Large intestine (tissue), 3 donors: ENCODE data around the gene ANKS1A. TPM values are rescaled to one million over a fixed set of nuclear protein-coding genes. Genes with fewer than 3 reads are reported as not detected.

Experiments used
- DNase-seq, 2 donors: peaks; one replicate each; pipeline versions ENCODE4 v3.0.0 to v3.0.0-alpha.2; 2013
- H3K27ac ChIP-seq: one replicate; pipeline ENCODE4 v1.5.1; 2013; ENCODE audit warnings: low read length
- H3K27me3 ChIP-seq: 2 replicates; pipeline ENCODE4 v1.6.1; 2013; ENCODE audit warnings: low read length; ENCODE audit not compliant: control insufficient read depth, insufficient read depth
- H3K36me3 ChIP-seq: 2 replicates; pipeline ENCODE4 v1.6.1; 2013; ENCODE audit warnings: low read length; ENCODE audit not compliant: control insufficient read depth, insufficient read depth
- H3K4me1 ChIP-seq: one replicate; pipeline ENCODE4 v1.6.1; 2013; ENCODE audit warnings: low read length; ENCODE audit not compliant: control insufficient read depth, insufficient read depth
- H3K4me3 ChIP-seq: one replicate; pipeline ENCODE4 v1.5.1; 2013; ENCODE audit warnings: low read length
- H3K9me3 ChIP-seq: one replicate; pipeline ENCODE4 v1.6.1; 2013; ENCODE audit warnings: mild to moderate bottlenecking, low read depth, low read length, moderate library complexity; ENCODE audit not compliant: control insufficient read depth
- WGBS: methylation state at CpG from one replicate; pipeline ENCODE4 v1.1.5; 2013; ENCODE audit warnings: low lambda C conversion rate; ENCODE audit not compliant: insufficient coverage; 5-methylcytosine and 5-hydroxymethylcytosine counted together
- polyA plus RNA-seq: library from polyadenylated mRNA; unstranded; fragments of 120-200 nt; gene quantifications from one replicate; pipeline ENCODE4 v1.2.1, GENCODE V29; 2013

The ANKS1A gene
- polyA plus RNA-seq, 1 donor: 26.5 TPM

- DNase-seq: no peak
- Histone ChIP-seq H3K36me3 (peaks cover 19% of the 10 kb centered on the region), H3K27ac (peak overlapping the region; percentile 20), H3K9me3 (no peaks in the 10 kb centered on the region), H3K27me3 (no peaks in the 10 kb centered on the region), H3K4me1 (peaks cover 32% of the 10 kb centered on the region), H3K4me3 (no peak overlapping the region)
- no CpG with 5 or more reads among the region's 5 CpGs for WGBS
Observed at GRCh38 chr6:35035481-35036030, 146.5 kb downstream of the ANKS1A start.

DNA sequence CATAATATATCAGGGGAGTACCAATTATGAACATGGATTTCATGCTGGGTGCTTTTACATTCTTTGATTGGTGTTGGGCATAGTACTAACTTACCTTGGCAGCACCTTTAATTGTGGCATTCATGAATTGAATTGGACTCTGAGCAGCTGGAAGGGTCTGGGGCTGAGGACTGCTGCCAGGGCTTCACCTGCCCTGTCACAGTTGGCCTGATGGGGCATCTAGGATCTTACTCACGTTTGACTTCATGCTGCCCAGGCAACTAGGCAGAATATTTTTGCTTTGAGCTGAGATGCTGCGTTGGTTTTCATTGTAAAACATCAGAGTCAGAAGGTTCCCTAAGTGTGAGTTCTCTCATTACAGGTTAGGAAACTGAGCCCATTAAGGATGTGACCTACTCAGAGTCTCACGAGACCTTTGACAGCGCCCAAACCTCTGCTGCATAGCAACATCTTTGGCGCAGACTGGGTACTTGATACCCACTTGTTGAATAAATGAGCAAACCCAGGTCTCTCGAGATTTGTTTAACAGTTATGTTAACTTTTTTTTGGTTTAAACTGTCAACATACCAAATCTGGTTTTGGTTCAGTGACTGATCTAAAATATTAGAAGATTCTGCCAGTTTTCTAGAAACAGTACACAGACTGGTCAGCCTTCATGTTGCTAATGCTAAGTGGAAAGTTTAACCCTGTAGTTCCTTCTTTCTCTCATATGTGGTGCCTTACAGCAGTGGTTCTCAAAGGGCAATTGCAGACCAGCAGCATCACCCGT is 147.2 kb downstream of the ANKS1A start:
- WGBS: no CpG with 5 or more reads among the region's 7 CpGs
- no peak overlapping the region for H3K27ac ChIP-seq
- H3K27me3 ChIP-seq: no peaks in the 10 kb centered on the region
- H3K4me1 ChIP-seq: peaks cover 32% of the 10 kb centered on the region
- H3K4me3 ChIP-seq: no peak overlapping the region
- no peak for DNase-seq
- H3K9me3 ChIP-seq: no peaks in the 10 kb centered on the region
- H3K36me3 ChIP-seq: peaks cover 18% of the 10 kb centered on the region

- Histone ChIP-seq H3K9me3 (no peaks in the 10 kb centered on the region), H3K27ac (no peak overlapping the region), H3K27me3 (no peaks in the 10 kb centered on the region), H3K36me3 (peaks cover 23% of the 10 kb centered on the region), H3K4me3 (no peak overlapping the region), H3K4me1 (peaks cover 24% of the 10 kb centered on the region)
- no peak for DNase-seq
- 50% methylated on average over 2 of the region's 8 CpGs for WGBS
Observed at GRCh38 chr6:35036828-35037663, 148.0 kb downstream of the ANKS1A start.

DNA sequence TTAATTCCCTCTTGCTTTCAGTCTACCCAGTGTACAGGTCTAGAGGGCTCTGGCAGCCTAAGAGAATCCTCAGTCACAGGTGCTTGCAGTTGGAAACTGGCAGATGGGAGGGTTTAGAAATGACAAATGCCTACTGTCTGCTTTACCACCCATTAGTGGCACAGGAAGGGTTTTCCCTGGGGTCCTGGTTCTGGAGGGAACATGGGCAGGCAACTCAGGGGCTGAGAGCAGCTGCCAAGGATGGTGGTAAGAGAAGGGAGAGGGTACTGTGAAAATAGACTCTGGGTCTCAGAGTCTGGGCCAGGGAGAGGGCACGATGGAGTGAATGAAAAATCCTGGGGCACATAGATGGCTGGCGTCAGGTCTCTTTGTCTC is 148.6 kb downstream of the ANKS1A start:
- Histone ChIP-seq H3K4me1 (peaks cover 18% of the 10 kb centered on the region), H3K36me3 (peaks cover 27% of the 10 kb centered on the region), H3K4me3 (no peak overlapping the region), H3K27me3 (no peaks in the 10 kb centered on the region), H3K9me3 (no peaks in the 10 kb centered on the region), H3K27ac (no peak overlapping the region)
- 86% methylated on average over 1 of the region's 2 CpGs for WGBS
- no peak for DNase-seq

GRCh38 chr6:35038076-35038475 is 149.0 kb downstream of the ANKS1A start:
- Histone ChIP-seq H3K4me3 (no peak overlapping the region), H3K27me3 (no peaks in the 10 kb centered on the region)

DNA sequence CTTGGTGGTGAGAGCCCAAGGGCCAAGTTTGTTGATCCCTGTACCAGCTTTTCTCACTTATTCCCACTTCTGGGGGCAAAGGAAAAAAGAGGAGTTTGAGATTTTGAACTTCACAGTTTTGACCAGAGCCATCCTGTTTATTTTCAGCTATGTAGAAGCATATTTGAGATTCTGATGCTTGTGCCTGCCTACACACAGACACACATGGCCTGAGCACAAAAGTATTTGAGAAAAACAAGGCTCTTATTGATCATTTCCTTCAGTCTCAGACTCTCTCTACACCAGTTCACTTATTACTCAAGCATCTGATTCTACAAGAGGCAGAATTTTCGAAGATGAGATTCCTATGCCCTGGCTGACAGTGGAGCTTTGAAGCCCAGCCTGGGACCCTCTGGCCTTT is 151.3 kb downstream of the ANKS1A start:
- Histone ChIP-seq H3K27ac (no peak overlapping the region), H3K9me3 (no peaks in the 10 kb centered on the region), H3K4me3 (no peak overlapping the region), H3K4me1 (peaks cover 8% of the 10 kb centered on the region), H3K27me3 (no peaks in the 10 kb centered on the region), H3K36me3 (peaks cover 33% of the 10 kb centered on the region)
- WGBS: no CpG with 5 or more reads among the region's 1 CpG
- no peak for DNase-seq

More at GRCh38 chr6:35038076-35038475, 149.0 kb downstream of the ANKS1A start:
- H3K27ac ChIP-seq: no peak overlapping the region
- no CpG with 5 or more reads among the region's 5 CpGs for WGBS
- H3K4me1 ChIP-seq: peaks cover 14% of the 10 kb centered on the region
- H3K9me3 ChIP-seq: no peaks in the 10 kb centered on the region
- DNase-seq: no peak
- H3K36me3 ChIP-seq: peaks cover 31% of the 10 kb centered on the region

- H3K4me1 ChIP-seq: peaks cover 8% of the 10 kb centered on the region
- H3K9me3 ChIP-seq: no peaks in the 10 kb centered on the region
- no peak for DNase-seq
- H3K27me3 ChIP-seq: no peaks in the 10 kb centered on the region
- no CpG with 5 or more reads among the region's 4 CpGs for whole genome bisulfite sequencing
- peaks cover 35% of the 10 kb centered on the region for H3K36me3 ChIP-seq
- no peak overlapping the region for H3K27ac ChIP-seq
- H3K4me3 ChIP-seq: no peak overlapping the region
Observed at GRCh38 chr6:35041086-35041861, 152.2 kb downstream of the ANKS1A start.

- Histone ChIP-seq H3K4me1 (peaks cover 17% of the 10 kb centered on the region), H3K4me3 (no peak overlapping the region), H3K27me3 (no peaks in the 10 kb centered on the region), H3K36me3 (peaks cover 35% of the 10 kb centered on the region), H3K9me3 (no peaks in the 10 kb centered on the region), H3K27ac (no peak overlapping the region)
- DNase-seq: no peak
- no CpG with 5 or more reads among the region's 9 CpGs for WGBS
Observed at GRCh38 chr6:35042031-35042815, 153.2 kb downstream of the ANKS1A start.

GRCh38 chr6:35043381-35044130 is 154.5 kb downstream of the ANKS1A start:
- Histone ChIP-seq H3K27ac (no peak overlapping the region), H3K4me3 (no peak overlapping the region), H3K9me3 (no peaks in the 10 kb centered on the region), H3K27me3 (no peaks in the 10 kb centered on the region), H3K36me3 (peaks cover 25% of the 10 kb centered on the region), H3K4me1 (peaks cover 31% of the 10 kb centered on the region)
- WGBS: no CpG with 5 or more reads among the region's 4 CpGs
- DNase-seq: no peak
